Activated T-cell treated with anti-CD3 and anti-CD28 coated beads, Interleukin-2, amount 50 U/mL, for 4 hours (primary cell): ENCODE measurements around the gene KCNC1. TPM values are rescaled to one million over a fixed set of nuclear protein-coding genes. Genes with fewer than 3 reads are reported as not detected.

ENCODE experiments used
- ATAC-seq, 2 donors: fragments of 200-7000 bp; cut with Tn5 transposase; one replicate each; pipeline ENCODE4 v1.10.0; 2021
- DNase-seq: peaks from one replicate; pipeline ENCODE4 v3.0.0-alpha.2; 2020
- H3K27me3 Mint-ChIP-seq: one replicate; pipeline ENCODE4 v1.8.0; 2021; ENCODE audit warnings: low read depth, mixed read lengths
- H3K36me3 Mint-ChIP-seq: one replicate; pipeline ENCODE4 v1.8.0; 2022; ENCODE audit warnings: mixed read lengths; ENCODE audit not compliant: insufficient read depth
- H3K4me1 Mint-ChIP-seq: one replicate; pipeline ENCODE4 v1.8.0; 2021; ENCODE audit warnings: low read depth, mixed read lengths
- H3K4me3 Mint-ChIP-seq: one replicate; pipeline ENCODE4 v1.8.0; 2021; ENCODE audit warnings: mild to moderate bottlenecking, moderate library complexity, mixed read lengths
- H3K9me3 Mint-ChIP-seq: one replicate; pipeline ENCODE4 v1.8.0; 2021; ENCODE audit warnings: mixed read lengths
- total RNA-seq, 3 donors: library from RNA; stranded (reverse); gene quantifications; one replicate each; pipeline ENCODE4 v1.2.1, GENCODE V29; 2021

The KCNC1 gene
- total RNA-seq, 3 donors from 2014 or later: not detected

- Mint-ChIP-seq H3K9me3 (no peaks in the 10 kb centered on the region), H3K4me3 (no peak overlapping the region), H3K36me3 (peaks cover 16% of the 10 kb centered on the region), H3K27me3 (no peaks in the 10 kb centered on the region), H3K4me1 (no peaks in the 10 kb centered on the region)
- DNase-seq (no peak), ATAC-seq (no peak)
These were observed 70.5 kb downstream of the KCNC1 start for GRCh38 chr11:17805043-17805442.

- H3K9me3 Mint-ChIP-seq: no peaks in the 10 kb centered on the region
These were observed 71.3 kb downstream of the KCNC1 start for GRCh38 chr11:17805873-17806272.

DNA sequence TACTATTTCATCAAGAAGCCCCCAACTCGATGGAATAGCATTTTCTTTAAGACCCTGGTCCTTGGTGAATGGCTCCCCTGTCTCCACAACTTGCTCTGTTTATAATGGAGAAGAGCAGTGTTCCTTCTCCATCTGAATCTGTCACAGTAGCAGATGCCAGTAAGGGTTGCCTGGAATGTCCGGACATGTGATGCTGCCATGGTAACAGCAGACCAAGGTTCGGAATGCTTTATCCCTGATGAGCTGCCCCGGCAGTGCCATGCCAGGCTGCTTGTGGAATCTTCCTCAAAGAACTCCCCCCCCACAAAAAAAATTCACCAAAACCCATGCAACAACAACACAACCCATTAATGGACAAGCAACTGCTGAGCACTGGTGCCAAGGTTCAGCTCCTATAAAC is 72.5 kb downstream of the KCNC1 start:
- DNase-seq: no peak
- no peaks in the 10 kb centered on the region for H3K4me1 Mint-ChIP-seq
- H3K4me3 Mint-ChIP-seq: no peak overlapping the region
- no peaks in the 10 kb centered on the region for H3K27me3 Mint-ChIP-seq
- no peak for ATAC-seq
- H3K9me3 Mint-ChIP-seq: no peaks in the 10 kb centered on the region
- H3K36me3 Mint-ChIP-seq: peaks cover 22% of the 10 kb centered on the region

More at GRCh38 chr11:17805873-17806272, 71.3 kb downstream of the KCNC1 start:
- Mint-ChIP-seq H3K27me3 (no peaks in the 10 kb centered on the region), H3K36me3 (peaks cover 19% of the 10 kb centered on the region), H3K4me1 (no peaks in the 10 kb centered on the region), H3K4me3 (no peak overlapping the region)
- DNase-seq (no peak), ATAC-seq (no peak)

DNA sequence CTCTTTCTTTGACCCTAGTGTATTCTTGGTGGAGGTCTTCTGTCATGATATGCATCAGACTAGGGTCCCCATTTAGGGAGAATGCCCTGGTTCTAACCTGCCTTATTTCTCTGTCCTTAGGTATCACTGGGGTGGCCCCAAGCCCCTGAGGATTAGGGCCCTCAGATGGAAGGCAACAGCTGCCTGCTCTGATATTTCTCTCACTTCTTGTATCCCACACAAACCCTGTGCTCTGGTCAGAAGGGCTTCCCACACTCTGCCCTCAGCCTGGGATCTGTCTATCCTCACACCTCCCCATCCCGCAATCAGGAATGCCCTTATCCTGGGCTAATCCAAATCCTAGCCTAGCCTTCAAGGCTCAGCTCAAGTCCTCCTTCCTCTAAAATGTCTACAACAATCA is 75.5 kb downstream of the KCNC1 start:
- ATAC-seq (no peak), DNase-seq (no peak)
- no peaks in the 10 kb centered on the region for H3K27me3 Mint-ChIP-seq
- H3K4me1 Mint-ChIP-seq: no peaks in the 10 kb centered on the region
- H3K36me3 Mint-ChIP-seq: peaks cover 31% of the 10 kb centered on the region
- H3K9me3 Mint-ChIP-seq: no peaks in the 10 kb centered on the region
- H3K4me3 Mint-ChIP-seq: no peak overlapping the region

DNA sequence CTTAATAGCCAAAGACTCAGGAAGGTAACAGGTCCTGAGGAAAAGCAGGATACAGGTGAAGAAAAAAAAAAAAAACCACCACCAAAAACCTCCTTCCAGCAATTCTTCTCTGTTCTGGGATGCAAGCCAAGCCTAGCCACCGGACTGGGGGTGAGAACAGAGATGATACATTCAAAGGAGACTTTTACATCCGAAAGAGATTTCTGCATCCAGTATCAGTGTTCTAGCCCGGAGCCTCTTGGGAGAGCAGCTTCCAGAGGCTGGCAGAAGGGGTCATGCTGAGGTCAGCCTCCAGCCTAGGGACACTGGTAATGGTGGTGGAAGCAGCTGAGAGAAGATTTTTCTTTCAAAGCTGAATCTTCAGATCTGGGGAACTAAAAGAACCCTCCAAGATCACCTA is 76.2 kb downstream of the KCNC1 start:
- ATAC-seq: no peak
- DNase-seq: no peak
- Mint-ChIP-seq H3K4me3 (no peak overlapping the region), H3K9me3 (no peaks in the 10 kb centered on the region), H3K27me3 (no peaks in the 10 kb centered on the region), H3K36me3 (peaks cover 31% of the 10 kb centered on the region), H3K4me1 (no peaks in the 10 kb centered on the region)

DNA sequence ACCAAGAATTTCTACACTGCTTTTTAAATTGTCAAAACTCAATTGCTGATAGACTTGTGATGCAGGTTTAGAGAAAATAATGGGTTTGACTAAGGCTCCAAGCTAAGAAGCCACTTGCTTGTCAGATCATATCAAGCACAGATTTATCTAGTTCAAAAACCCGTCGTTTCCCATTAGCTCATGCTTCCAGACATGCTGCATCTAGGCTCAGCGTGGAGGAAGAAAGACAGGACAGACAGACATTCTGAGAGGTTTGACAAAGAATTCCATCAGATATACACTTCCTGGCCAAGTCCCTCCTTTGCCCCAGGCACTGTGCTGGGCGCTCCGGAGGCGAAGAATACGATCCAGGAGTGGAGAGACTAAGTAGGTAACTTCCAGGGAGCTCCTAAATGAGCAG is 76.8 kb downstream of the KCNC1 start:
- Mint-ChIP-seq H3K4me3 (no peak overlapping the region), H3K27me3 (no peaks in the 10 kb centered on the region), H3K9me3 (no peaks in the 10 kb centered on the region), H3K36me3 (peaks cover 29% of the 10 kb centered on the region), H3K4me1 (no peaks in the 10 kb centered on the region)
- DNase-seq: no peak
- no peak for ATAC-seq

- H3K4me1 Mint-ChIP-seq: no peaks in the 10 kb centered on the region
- no peak for ATAC-seq
- H3K4me3 Mint-ChIP-seq: no peak overlapping the region
- H3K27me3 Mint-ChIP-seq: no peaks in the 10 kb centered on the region
- H3K9me3 Mint-ChIP-seq: no peaks in the 10 kb centered on the region
- DNase-seq: no peak
- H3K36me3 Mint-ChIP-seq: peaks cover 27% of the 10 kb centered on the region
These were observed 77.7 kb downstream of the KCNC1 start for GRCh38 chr11:17812091-17812864.

DNA sequence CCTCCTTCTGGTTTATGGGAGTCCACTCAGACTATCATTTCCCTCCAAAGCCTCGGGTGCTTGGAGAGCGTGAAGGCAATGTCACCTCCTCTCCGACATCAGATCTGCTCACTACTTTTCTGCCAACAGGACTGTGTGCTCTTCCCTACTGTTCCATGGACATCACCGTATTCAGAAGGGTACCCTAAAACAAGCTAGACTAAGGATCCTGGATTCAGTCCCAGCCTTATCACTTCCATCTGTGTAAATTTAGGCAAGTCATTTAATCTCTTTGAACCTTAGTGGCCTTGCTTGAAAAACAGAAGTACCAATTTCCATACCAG is 78.2 kb downstream of the KCNC1 start:
- H3K9me3 Mint-ChIP-seq: no peaks in the 10 kb centered on the region

DNA sequence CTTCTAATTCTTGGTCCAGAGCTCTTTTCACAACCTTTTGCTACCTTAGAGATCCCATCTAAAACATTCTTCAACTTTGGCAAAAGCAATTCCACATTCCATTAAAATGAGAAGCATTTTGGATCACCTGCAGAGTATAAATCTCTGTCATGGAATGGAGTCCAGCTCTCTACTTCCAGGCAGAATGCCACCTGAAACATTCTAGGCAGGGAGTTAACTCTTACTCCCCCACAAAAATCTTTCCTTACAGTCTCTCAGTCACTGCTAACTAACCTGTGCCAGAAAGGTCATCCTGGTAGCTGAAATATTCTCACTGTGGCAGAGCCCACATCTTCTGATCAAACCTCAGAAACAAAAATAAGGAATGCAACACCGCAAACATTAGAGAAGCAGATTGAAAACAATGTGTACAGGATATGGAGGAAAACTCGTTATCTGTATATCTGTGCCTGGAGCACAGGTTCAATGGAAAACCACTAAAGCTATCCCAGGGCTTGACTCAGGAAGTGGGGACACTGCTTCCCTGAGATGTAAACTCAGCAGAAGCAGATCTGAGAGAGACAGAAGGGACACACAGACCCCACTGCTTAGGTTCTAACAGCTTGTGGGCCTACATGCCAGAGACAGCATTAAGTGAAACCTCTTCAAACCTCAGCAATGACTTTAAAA is 78.9 kb downstream of the KCNC1 start:
- Mint-ChIP-seq H3K36me3 (peaks cover 24% of the 10 kb centered on the region), H3K4me3 (no peak overlapping the region), H3K4me1 (no peaks in the 10 kb centered on the region), H3K27me3 (no peaks in the 10 kb centered on the region), H3K9me3 (no peaks in the 10 kb centered on the region)
- DNase-seq (no peak), ATAC-seq (no peak)

More for the DNA sequence above, 78.2 kb downstream of the KCNC1 start:
- peaks cover 27% of the 10 kb centered on the region for H3K36me3 Mint-ChIP-seq
- DNase-seq (no peak), ATAC-seq (no peak)
- H3K4me1 Mint-ChIP-seq: no peaks in the 10 kb centered on the region
- no peak overlapping the region for H3K4me3 Mint-ChIP-seq
- no peaks in the 10 kb centered on the region for H3K27me3 Mint-ChIP-seq

DNA sequence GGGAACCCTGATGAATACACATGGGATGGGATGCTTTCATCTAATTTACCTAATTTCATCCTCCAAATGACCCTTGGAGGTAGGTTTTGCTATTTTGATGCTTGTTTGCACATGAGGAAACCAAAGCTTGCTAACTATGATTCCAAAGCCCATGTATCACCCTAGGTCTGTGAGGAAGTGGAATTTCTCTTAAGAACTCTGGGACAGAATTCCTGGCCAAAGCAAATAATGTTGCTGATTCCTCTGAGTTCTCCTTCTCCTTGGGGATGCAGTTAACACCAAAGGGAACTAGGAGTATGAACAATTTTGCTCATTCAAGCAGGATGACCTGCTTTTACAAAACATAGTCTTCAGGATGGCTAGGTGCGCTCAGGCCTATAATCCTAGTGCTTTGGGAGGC is 80.0 kb downstream of the KCNC1 start:
- no peak for ATAC-seq
- Mint-ChIP-seq H3K27me3 (no peaks in the 10 kb centered on the region), H3K4me3 (no peak overlapping the region)

DNA sequence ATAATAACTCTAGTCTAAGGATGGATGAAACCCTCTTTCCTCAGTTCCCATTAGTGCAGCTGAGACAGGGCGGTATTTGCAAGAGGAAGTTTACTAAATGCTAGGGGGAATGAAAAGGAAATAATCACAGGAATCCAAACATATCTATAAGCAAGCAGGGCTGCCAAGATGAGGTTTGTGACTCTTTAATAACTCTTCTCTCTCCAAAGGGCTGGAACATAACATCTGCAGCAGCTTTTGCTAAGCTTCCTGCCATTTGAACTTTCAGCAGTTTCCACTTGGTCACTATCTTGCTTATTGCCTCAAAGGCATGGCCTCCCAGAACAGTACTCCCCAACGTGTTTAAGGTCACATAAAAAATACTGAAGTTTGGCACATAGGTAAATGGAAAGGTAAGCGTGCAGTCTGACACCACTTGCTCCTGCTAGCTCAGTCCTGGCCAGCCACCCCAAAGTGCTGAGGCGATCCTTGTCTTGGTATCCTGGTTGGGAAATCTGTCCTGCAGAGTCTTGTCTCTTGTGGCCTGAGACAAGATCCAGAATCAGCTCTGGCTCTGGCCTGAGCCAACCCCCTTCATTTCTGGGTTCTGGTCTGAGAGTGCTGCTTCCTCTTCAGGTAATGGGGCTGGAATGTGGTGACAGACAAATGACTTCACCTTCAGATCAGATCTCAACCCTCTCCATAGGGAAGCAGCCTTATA is 81.8 kb downstream of the KCNC1 start:
- no peak overlapping the region for H3K4me3 Mint-ChIP-seq
- no peaks in the 10 kb centered on the region for H3K4me1 Mint-ChIP-seq
- DNase-seq: no peak
- H3K27me3 Mint-ChIP-seq: no peaks in the 10 kb centered on the region
- H3K9me3 Mint-ChIP-seq: no peaks in the 10 kb centered on the region
- ATAC-seq: no peak
- peaks cover 11% of the 10 kb centered on the region for H3K36me3 Mint-ChIP-seq

More for the DNA sequence above, 80.0 kb downstream of the KCNC1 start:
- H3K4me1 Mint-ChIP-seq: no peaks in the 10 kb centered on the region
- H3K36me3 Mint-ChIP-seq: peaks cover 17% of the 10 kb centered on the region
- no peak for DNase-seq
- no peaks in the 10 kb centered on the region for H3K9me3 Mint-ChIP-seq

- Mint-ChIP-seq H3K9me3 (no peaks in the 10 kb centered on the region), H3K27me3 (no peaks in the 10 kb centered on the region), H3K4me3 (no peak overlapping the region), H3K4me1 (no peaks in the 10 kb centered on the region), H3K36me3 (peaks cover 7% of the 10 kb centered on the region)
- ATAC-seq (no peak), DNase-seq (no peak)
These were observed 87.2 kb downstream of the KCNC1 start for GRCh38 chr11:17821648-17822400.

DNA sequence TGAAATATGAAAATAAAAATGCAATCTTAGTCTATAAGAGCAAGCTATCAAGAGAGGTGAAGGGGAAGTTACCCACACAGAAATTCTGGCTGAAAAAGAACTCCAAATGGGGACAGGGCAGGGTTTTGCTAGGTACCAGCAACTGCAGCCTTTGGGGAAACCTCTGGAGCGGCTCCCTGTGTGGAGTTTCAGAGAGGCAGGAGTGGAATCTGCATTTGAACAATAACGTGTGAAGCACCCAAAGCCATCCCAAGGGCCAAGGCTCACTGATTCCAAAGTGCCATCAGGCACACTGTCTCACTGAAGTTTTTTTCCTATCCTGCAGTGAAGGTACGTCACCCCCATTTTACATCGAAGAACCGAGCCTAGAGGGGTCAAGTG is 87.8 kb downstream of the KCNC1 start:
- no peaks in the 10 kb centered on the region for H3K27me3 Mint-ChIP-seq
- H3K9me3 Mint-ChIP-seq: no peaks in the 10 kb centered on the region
- DNase-seq: no peak
- no peak overlapping the region for H3K4me3 Mint-ChIP-seq
- peaks cover 11% of the 10 kb centered on the region for H3K36me3 Mint-ChIP-seq
- no peaks in the 10 kb centered on the region for H3K4me1 Mint-ChIP-seq
- no peak for ATAC-seq

GRCh38 chr11:17827006-17827405 is 92.4 kb downstream of the KCNC1 start:
- ATAC-seq (no peak), DNase-seq (no peak)
- Mint-ChIP-seq H3K4me1 (no peaks in the 10 kb centered on the region), H3K27me3 (no peaks in the 10 kb centered on the region), H3K36me3 (peaks cover 23% of the 10 kb centered on the region), H3K4me3 (no peak overlapping the region), H3K9me3 (no peaks in the 10 kb centered on the region)
